Activated CD4-positive, alpha-beta T cell treated with anti-CD3 and anti-CD28 coated beads, Interleukin-2, amount 50 U/mL, for 48 hours (primary cell): Measurements from ENCODE around the gene EIPR1.

Experiments
- DNase-seq, 2 experiments: peaks; one replicate each; pipeline ENCODE4 v3.0.0-alpha.2; 2020

The EIPR1 gene

GRCh38 chr2:3264010-3264744 lies 113.4 kb downstream of the EIPR1 start:
- no peak for DNase-seq

GRCh38 chr2:3263487-3263886 lies 114.1 kb downstream of the EIPR1 start:
- no peak for DNase-seq

- no peak for DNase-seq
These were observed 114.9 kb downstream of the EIPR1 start for GRCh38 chr2:3262437-3263388.

- no peak for DNase-seq
These were observed 116.1 kb downstream of the EIPR1 start for GRCh38 chr2:3261511-3261910.

GRCh38 chr2:3260959-3261358 lies 116.7 kb downstream of the EIPR1 start:
- no peak for DNase-seq

- DNase-seq = no peak
These were observed 119.8 kb downstream of the EIPR1 start for GRCh38 chr2:3257826-3258225.

- DNase-seq = no peak
These were observed 120.5 kb downstream of the EIPR1 start for GRCh38 chr2:3257166-3257565.

GRCh38 chr2:3256605-3257004 lies 121.0 kb downstream of the EIPR1 start:
- no peak for DNase-seq

- no peak for DNase-seq
These were observed 121.5 kb downstream of the EIPR1 start for GRCh38 chr2:3256157-3256556.

GRCh38 chr2:3254442-3254941 lies 123.1 kb downstream of the EIPR1 start:
- no peak for DNase-seq

GRCh38 chr2:3253913-3254441 lies 123.6 kb downstream of the EIPR1 start:
- DNase-seq = no peak

GRCh38 chr2:3251946-3252345 lies 125.7 kb downstream of the EIPR1 start:
- DNase-seq = no peak

GRCh38 chr2:3249476-3249962 lies 128.1 kb downstream of the EIPR1 start:
- no peak for DNase-seq

GRCh38 chr2:3248754-3249475 lies 128.7 kb downstream of the EIPR1 start:
- DNase-seq = no peak

GRCh38 chr2:3246928-3247714 lies 130.5 kb downstream of the EIPR1 start:
- DNase-seq = no peak

GRCh38 chr2:3246406-3246805 lies 131.2 kb downstream of the EIPR1 start:
- DNase-seq = no peak

GRCh38 chr2:3244486-3244885 lies 133.1 kb downstream of the EIPR1 start:
- no peak for DNase-seq

- no peak for DNase-seq
These were observed 133.8 kb downstream of the EIPR1 start for GRCh38 chr2:3243804-3244203.

- no peak for DNase-seq
These were observed 134.8 kb downstream of the EIPR1 start for GRCh38 chr2:3242747-3243369.

GRCh38 chr2:3241971-3242746 lies 135.5 kb downstream of the EIPR1 start:
- no peak for DNase-seq
